Ishikawa (cell line): ENCODE measurements around the gene SLC17A8.

Source experiments
- CEBPB ChIP-seq: IDR thresholded peaks from 2 replicates; pipeline ENCODE4 v1.6.1; 2012
- EP300 ChIP-seq: IDR thresholded peaks from 2 replicates; pipeline ENCODE4 v1.6.1; 2012; ENCODE audit warnings: borderline replicate concordance
- FOXM1 ChIP-seq: IDR thresholded peaks from 2 replicates; pipeline ENCODE4 v1.6.1; 2012; ENCODE audit warnings: low read depth, borderline replicate concordance
- MAX ChIP-seq: IDR thresholded peaks from 2 replicates; pipeline ENCODE4 v1.6.1; 2012
- RAD21 ChIP-seq: IDR thresholded peaks from 2 replicates; pipeline ENCODE4 v1.6.1; 2012; ENCODE audit warnings: low read depth
- TAF1 ChIP-seq: IDR thresholded peaks from 2 replicates; pipeline ENCODE4 v1.6.1; 2012; ENCODE audit warnings: low read depth, mild to moderate bottlenecking
- TCF12 ChIP-seq: IDR thresholded peaks from 2 replicates; pipeline ENCODE4 v1.6.1; 2012; ENCODE audit warnings: low read depth
- ZBTB7A ChIP-seq: IDR thresholded peaks from 2 replicates; pipeline ENCODE4 v1.6.1; 2012; ENCODE audit warnings: low read depth
- TF ChIP-seq, protein P1 (sequence below): IDR thresholded peaks from 2 replicates; pipeline ENCODE4 v1.6.1; 2012; ENCODE audit warnings: low read depth, mild to moderate bottlenecking
- TF ChIP-seq, protein P2 (sequence below): IDR thresholded peaks from 2 replicates; pipeline ENCODE4 v1.6.1; 2012

GRCh38 chr12:100317371-100317770 lies 39.5 kb upstream of the SLC17A8 start:
- no peak for TF ChIP-seq CEBPB
- TF ChIP-seq, protein P1, sequence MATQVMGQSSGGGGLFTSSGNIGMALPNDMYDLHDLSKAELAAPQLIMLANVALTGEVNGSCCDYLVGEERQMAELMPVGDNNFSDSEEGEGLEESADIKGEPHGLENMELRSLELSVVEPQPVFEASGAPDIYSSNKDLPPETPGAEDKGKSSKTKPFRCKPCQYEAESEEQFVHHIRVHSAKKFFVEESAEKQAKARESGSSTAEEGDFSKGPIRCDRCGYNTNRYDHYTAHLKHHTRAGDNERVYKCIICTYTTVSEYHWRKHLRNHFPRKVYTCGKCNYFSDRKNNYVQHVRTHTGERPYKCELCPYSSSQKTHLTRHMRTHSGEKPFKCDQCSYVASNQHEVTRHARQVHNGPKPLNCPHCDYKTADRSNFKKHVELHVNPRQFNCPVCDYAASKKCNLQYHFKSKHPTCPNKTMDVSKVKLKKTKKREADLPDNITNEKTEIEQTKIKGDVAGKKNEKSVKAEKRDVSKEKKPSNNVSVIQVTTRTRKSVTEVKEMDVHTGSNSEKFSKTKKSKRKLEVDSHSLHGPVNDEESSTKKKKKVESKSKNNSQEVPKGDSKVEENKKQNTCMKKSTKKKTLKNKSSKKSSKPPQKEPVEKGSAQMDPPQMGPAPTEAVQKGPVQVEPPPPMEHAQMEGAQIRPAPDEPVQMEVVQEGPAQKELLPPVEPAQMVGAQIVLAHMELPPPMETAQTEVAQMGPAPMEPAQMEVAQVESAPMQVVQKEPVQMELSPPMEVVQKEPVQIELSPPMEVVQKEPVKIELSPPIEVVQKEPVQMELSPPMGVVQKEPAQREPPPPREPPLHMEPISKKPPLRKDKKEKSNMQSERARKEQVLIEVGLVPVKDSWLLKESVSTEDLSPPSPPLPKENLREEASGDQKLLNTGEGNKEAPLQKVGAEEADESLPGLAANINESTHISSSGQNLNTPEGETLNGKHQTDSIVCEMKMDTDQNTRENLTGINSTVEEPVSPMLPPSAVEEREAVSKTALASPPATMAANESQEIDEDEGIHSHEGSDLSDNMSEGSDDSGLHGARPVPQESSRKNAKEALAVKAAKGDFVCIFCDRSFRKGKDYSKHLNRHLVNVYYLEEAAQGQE: no peak
- no peak for TF ChIP-seq MAX
- TF ChIP-seq, protein P2, sequence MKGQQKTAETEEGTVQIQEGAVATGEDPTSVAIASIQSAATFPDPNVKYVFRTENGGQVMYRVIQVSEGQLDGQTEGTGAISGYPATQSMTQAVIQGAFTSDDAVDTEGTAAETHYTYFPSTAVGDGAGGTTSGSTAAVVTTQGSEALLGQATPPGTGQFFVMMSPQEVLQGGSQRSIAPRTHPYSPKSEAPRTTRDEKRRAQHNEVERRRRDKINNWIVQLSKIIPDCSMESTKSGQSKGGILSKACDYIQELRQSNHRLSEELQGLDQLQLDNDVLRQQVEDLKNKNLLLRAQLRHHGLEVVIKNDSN: no peak
- no peak for TF ChIP-seq TCF12
- TF ChIP-seq TAF1: no peak
- TF ChIP-seq RAD21: no peak
- TF ChIP-seq EP300: no peak
- TF ChIP-seq ZBTB7A: no peak
- TF ChIP-seq FOXM1: no peak
